Natural killer cell treated with Interleukin-12 subunit alpha and Interleukin-12 subunit beta and Interleukin-15 and Interleukin-18, amount 100 ng/mL, for 72 hours (primary cell): ENCODE measurements around the gene INHBE. TPM values are rescaled to one million over a fixed set of nuclear protein-coding genes. Genes with fewer than 3 reads are reported as not detected.

Experiments used
- ATAC-seq, 2 donors: fragments of 150-1000 bp; cut with Tn5 transposase in 1 of 2; sonication (Bioruptor Pico), chemical (Tn5 transposase) in 1 of 2; 2 replicates each; pipeline ENCODE4 v1.10.0; 2021
- DNase-seq: peaks from one replicate; pipeline ENCODE4 v3.0.0; 2022; ENCODE audit warnings: low spot score
- H3K27ac Mint-ChIP-seq, 2 donors: 1 replicate in 1 of 2; 2 replicates in 1 of 2; pipeline ENCODE4 v1.8.0; 2022; ENCODE audit warnings: mixed read lengths in 2 of 2, mild to moderate bottlenecking in 1 of 2, moderate library complexity in 1 of 2
- H3K27me3 Mint-ChIP-seq, 2 donors: 1 replicate in 1 of 2; 2 replicates in 1 of 2; pipeline ENCODE4 v1.8.0; 2022; ENCODE audit warnings: mixed read lengths in 2 of 2
- H3K36me3 Mint-ChIP-seq: one replicate; pipeline ENCODE4 v1.8.0; 2022; ENCODE audit warnings: mixed read lengths
- H3K4me1 Mint-ChIP-seq, 2 donors: 1 replicate in 1 of 2; 2 replicates in 1 of 2; pipeline ENCODE4 v1.8.0; 2022; ENCODE audit warnings: low read depth in 2 of 2, mixed read lengths in 2 of 2, mild to moderate bottlenecking in 1 of 2
- H3K4me3 Mint-ChIP-seq: one replicate; pipeline ENCODE4 v1.8.0; 2022; ENCODE audit warnings: mixed read lengths
- H3K9me3 Mint-ChIP-seq: 2 replicates; pipeline ENCODE4 v1.8.0; 2022; ENCODE audit warnings: mixed read lengths
- total RNA-seq, 2 donors: library from RNA; stranded (reverse); gene quantifications; one replicate each; pipeline ENCODE4 v1.2.3, GENCODE V29; 2022

The INHBE gene
- total RNA-seq, 2 donors from 2014 or later = 0.45 TPM; not detected in 1

- H3K36me3 Mint-ChIP-seq = peaks cover 15% of the 10 kb centered on the region
- no peaks in the 10 kb centered on the region for H3K27me3 Mint-ChIP-seq
- H3K27ac Mint-ChIP-seq = peak overlapping the region; percentile 98 to 100
- DNase-seq (no peak), ATAC-seq (peak; percentile 55 to 67)
- peaks cover 67 to 83% of the 10 kb centered on the region in 2 donors for H3K4me1 Mint-ChIP-seq
- H3K4me3 Mint-ChIP-seq = peak overlapping the region; percentile 89
- no peaks in the 10 kb centered on the region for H3K9me3 Mint-ChIP-seq
These were observed 22.9 kb downstream of the INHBE start for GRCh38 chr12:57477710-57478681.

- ATAC-seq = peak; percentile 10 to 25
- Mint-ChIP-seq H3K27me3 (no peaks in the 10 kb centered on the region), H3K4me1 (peaks cover 67 to 81% of the 10 kb centered on the region in 2 donors), H3K27ac (peak overlapping the region; percentile 98 to 100), H3K4me3 (peak overlapping the region; percentile 89), H3K9me3 (no peaks in the 10 kb centered on the region), H3K36me3 (peaks cover 9% of the 10 kb centered on the region)
- no peak for DNase-seq
These were observed 23.9 kb downstream of the INHBE start for GRCh38 chr12:57479043-57479375.

GRCh38 chr12:57479376-57480115 lies 24.4 kb downstream of the INHBE start, which contains the start of gene ARHGAP9:
TSS of gene ARHGAP9 (minus strand) at chr12:57479866. CDS start at chr12:57479406, 460 bp downstream.
- ATAC-seq (peak; percentile 77), DNase-seq (peak; percentile 82)
- H3K27ac Mint-ChIP-seq = peak within 1 kb of the TSS; percentile 98 to 100
- H3K9me3 Mint-ChIP-seq = no peaks in the 10 kb centered on the region
- H3K36me3 Mint-ChIP-seq = peaks cover 3% of the 10 kb centered on the region
- peaks cover 62 to 76% of the 10 kb centered on the region in 2 donors for H3K4me1 Mint-ChIP-seq
- H3K27me3 Mint-ChIP-seq = no peaks in the 10 kb centered on the region
- H3K4me3 Mint-ChIP-seq = peak within 1 kb of the TSS; percentile 89

- no peaks in the 10 kb centered on the region for H3K27me3 Mint-ChIP-seq
- no peak for DNase-seq
- H3K4me1 Mint-ChIP-seq = peaks cover 50 to 58% of the 10 kb centered on the region in 2 donors
- H3K36me3 Mint-ChIP-seq = no peaks in the 10 kb centered on the region
- peak overlapping the region; percentile 98 to 100 for H3K27ac Mint-ChIP-seq
- no peaks in the 10 kb centered on the region for H3K9me3 Mint-ChIP-seq
- ATAC-seq = no peak
- peak overlapping the region; percentile 89 for H3K4me3 Mint-ChIP-seq
These were observed 26.6 kb downstream of the INHBE start for GRCh38 chr12:57481671-57482070.

GRCh38 chr12:57483466-57483865 lies 28.4 kb downstream of the INHBE start:
- Mint-ChIP-seq H3K4me3 (no peak overlapping the region), H3K36me3 (peaks cover 4% of the 10 kb centered on the region), H3K27ac (peak overlapping the region; percentile 14 to 31)

GRCh38 chr12:57485695-57486094 lies 30.6 kb downstream of the INHBE start:
- no peaks in the 10 kb centered on the region for H3K27me3 Mint-ChIP-seq
- H3K4me1 Mint-ChIP-seq = peaks cover 32 to 35% of the 10 kb centered on the region in 2 donors
- H3K9me3 Mint-ChIP-seq = no peaks in the 10 kb centered on the region
- H3K36me3 Mint-ChIP-seq = peaks cover 16% of the 10 kb centered on the region
- DNase-seq = no peak
- ATAC-seq = no peak
- no peak overlapping the region for H3K4me3 Mint-ChIP-seq
- no peak overlapping the region for H3K27ac Mint-ChIP-seq

More at GRCh38 chr12:57483466-57483865, 28.4 kb downstream of the INHBE start:
- DNase-seq = no peak
- H3K4me1 Mint-ChIP-seq = peaks cover 40 to 41% of the 10 kb centered on the region in 2 donors
- no peak for ATAC-seq
- no peaks in the 10 kb centered on the region for H3K9me3 Mint-ChIP-seq
- H3K27me3 Mint-ChIP-seq = no peaks in the 10 kb centered on the region

- ATAC-seq (no peak), DNase-seq (no peak)
- Mint-ChIP-seq H3K27me3 (no peaks in the 10 kb centered on the region), H3K36me3 (peaks cover 29% of the 10 kb centered on the region), H3K4me3 (no peak overlapping the region), H3K27ac (peak overlapping the region; percentile 84 to 98), H3K4me1 (peaks cover 30% of the 10 kb centered on the region in 2 donors), H3K9me3 (no peaks in the 10 kb centered on the region)
These were observed 32.0 kb downstream of the INHBE start for GRCh38 chr12:57487055-57487596.

GRCh38 chr12:57487597-57488401 lies 32.7 kb downstream of the INHBE start, which contains the start of gene MARS1:
TSS of gene MARS1 (plus strand) at chr12:57488068. CDS start at chr12:57488091, 23 bp downstream.
- peaks cover 34% of the 10 kb centered on the region for H3K36me3 Mint-ChIP-seq
- DNase-seq (peak; percentile 96), ATAC-seq (peak; percentile 99 to 100)
- H3K9me3 Mint-ChIP-seq = no peaks in the 10 kb centered on the region
- H3K27ac Mint-ChIP-seq = peak within 1 kb of the TSS; percentile 84 to 98
- H3K4me1 Mint-ChIP-seq = peaks cover 30 to 32% of the 10 kb centered on the region in 2 donors
- H3K4me3 Mint-ChIP-seq = peak within 1 kb of the TSS; percentile 95
- H3K27me3 Mint-ChIP-seq = no peaks in the 10 kb centered on the region

- H3K36me3 Mint-ChIP-seq = peaks cover 37% of the 10 kb centered on the region
- peak overlapping the region; percentile 95 for H3K4me3 Mint-ChIP-seq
- H3K9me3 Mint-ChIP-seq = no peaks in the 10 kb centered on the region
- peak in 1 of 2 donors; percentile 1 for ATAC-seq
- peak overlapping the region; percentile 84 to 98 for H3K27ac Mint-ChIP-seq
- H3K27me3 Mint-ChIP-seq = no peaks in the 10 kb centered on the region
- no peak for DNase-seq
- peaks cover 25 to 28% of the 10 kb centered on the region in 2 donors for H3K4me1 Mint-ChIP-seq
These were observed 33.5 kb downstream of the INHBE start for GRCh38 chr12:57488402-57489156.

- H3K4me3 Mint-ChIP-seq = peak overlapping the region; percentile 95
- DNase-seq (no peak), ATAC-seq (no peak)
- H3K4me1 Mint-ChIP-seq = peaks cover 24 to 28% of the 10 kb centered on the region in 2 donors
- no peaks in the 10 kb centered on the region for H3K27me3 Mint-ChIP-seq
- H3K9me3 Mint-ChIP-seq = no peaks in the 10 kb centered on the region
- H3K36me3 Mint-ChIP-seq = peaks cover 37% of the 10 kb centered on the region
- H3K27ac Mint-ChIP-seq = peak overlapping the region; percentile 84 to 98
These were observed 34.1 kb downstream of the INHBE start for GRCh38 chr12:57489157-57489641.

GRCh38 chr12:57490126-57490525 lies 35.0 kb downstream of the INHBE start:
- DNase-seq (no peak), ATAC-seq (no peak)
- Mint-ChIP-seq H3K9me3 (no peaks in the 10 kb centered on the region), H3K4me1 (peaks cover 24 to 28% of the 10 kb centered on the region in 2 donors), H3K4me3 (no peak overlapping the region), H3K27me3 (no peaks in the 10 kb centered on the region), H3K27ac (peak overlapping the region in 1 of 2 donors; percentile 98), H3K36me3 (peaks cover 37% of the 10 kb centered on the region)
